Urinary bladder (tissue), 4 donors: ENCODE data around the gene EBP. TPM values are rescaled to one million over a fixed set of nuclear protein-coding genes. Genes with fewer than 3 reads are reported as not detected.

Experiments
- DNase-seq: peaks from one replicate; pipeline ENCODE4 v3.0.0-alpha.2; 2015; ENCODE audit errors: extremely low spot score
- H3K27ac ChIP-seq: one replicate; pipeline ENCODE4 v1.5.1; 2013; ENCODE audit warnings: low read depth, mild to moderate bottlenecking, moderate library complexity
- H3K36me3 ChIP-seq: one replicate; pipeline ENCODE4 v1.6.1; 2013; ENCODE audit warnings: mild to moderate bottlenecking, moderate library complexity; ENCODE audit not compliant: insufficient read depth
- H3K4me1 ChIP-seq: one replicate; pipeline ENCODE4 v1.6.1; 2013; ENCODE audit warnings: mild to moderate bottlenecking, moderate library complexity; ENCODE audit not compliant: insufficient read depth
- H3K4me3 ChIP-seq: one replicate; pipeline ENCODE4 v1.5.1; 2013; ENCODE audit warnings: low read depth, low read length
- WGBS: extraction: QIAGEN DNeasy Blood & Tissue Kit; methylation state at CpG from one replicate; pipeline ENCODE4 v1.1.7; 2013; 5-methylcytosine and 5-hydroxymethylcytosine counted together
- polyA plus RNA-seq: library from polyadenylated mRNA; stranded (reverse); fragments of 200-250 nt; gene quantifications from one replicate; pipeline ENCODE4 v1.2.3, GENCODE V29; 2013
- total RNA-seq: library from RNA; depleted of rRNA; stranded (reverse); fragments of >200 nt; gene quantifications from one replicate; pipeline ENCODE4 v1.2.3, GENCODE V29; 2014
- donor health status: healthy with polysubstance abuse.
- donor health status: healthy.

The EBP gene
- total and polyA plus RNA-seq, 2 donors = 19.2 to 34.4 TPM

DNA sequence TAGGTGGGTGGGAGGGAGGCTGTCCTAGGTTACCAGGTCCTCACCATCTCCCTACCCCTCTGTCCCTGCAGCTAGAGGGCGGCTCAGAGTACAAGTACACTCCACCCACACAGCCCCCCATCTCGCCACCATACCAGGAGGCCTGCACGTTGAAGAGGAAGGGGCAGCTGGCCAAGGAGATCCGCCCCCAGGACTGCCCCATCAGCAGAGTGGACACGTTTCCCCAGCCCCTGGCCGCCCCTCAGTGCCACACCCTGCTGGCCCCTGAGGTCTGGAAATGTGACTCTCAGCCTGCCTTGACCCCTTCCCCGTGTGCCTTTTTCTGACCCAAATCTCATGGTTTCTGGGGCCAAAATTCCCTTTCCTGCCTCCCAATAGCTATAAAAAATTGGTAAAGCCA is 39.1 kb upstream of the EBP start:
- no peaks in the 10 kb centered on the region for H3K36me3 ChIP-seq
- no peak overlapping the region for H3K27ac ChIP-seq
- no peaks in the 10 kb centered on the region for H3K4me1 ChIP-seq
- no peak overlapping the region for H3K4me3 ChIP-seq
- DNase-seq = no peak
- whole genome bisulfite sequencing = 80% methylated on average over 7 of the region's 7 CpGs

DNA sequence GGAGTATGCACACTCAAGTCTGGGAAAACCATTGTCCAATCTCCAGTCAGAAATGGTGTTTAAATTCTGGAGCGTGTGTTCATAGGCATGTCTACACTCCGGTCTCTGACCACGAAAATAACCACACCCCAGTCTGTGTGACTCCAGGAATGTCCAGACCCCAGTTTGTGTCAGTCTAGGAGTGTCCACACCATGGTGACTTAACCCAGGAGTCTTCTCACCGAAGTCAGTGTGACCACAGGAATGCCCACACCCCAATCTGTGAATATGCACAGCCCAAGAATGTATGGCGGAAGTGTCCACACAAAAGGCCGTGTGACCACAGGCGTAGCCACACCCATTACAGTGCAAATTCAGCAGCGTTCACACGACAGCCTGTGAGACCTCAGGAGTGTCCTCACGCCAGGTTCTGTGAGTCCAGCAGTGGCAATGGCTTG is 34.2 kb upstream of the EBP start:
- WGBS = 65% methylated on average over 10 of the region's 10 CpGs
- DNase-seq = no peak
- no peak overlapping the region for H3K27ac ChIP-seq
- no peaks in the 10 kb centered on the region for H3K4me1 ChIP-seq
- no peaks in the 10 kb centered on the region for H3K36me3 ChIP-seq
- H3K4me3 ChIP-seq = no peak overlapping the region

DNA sequence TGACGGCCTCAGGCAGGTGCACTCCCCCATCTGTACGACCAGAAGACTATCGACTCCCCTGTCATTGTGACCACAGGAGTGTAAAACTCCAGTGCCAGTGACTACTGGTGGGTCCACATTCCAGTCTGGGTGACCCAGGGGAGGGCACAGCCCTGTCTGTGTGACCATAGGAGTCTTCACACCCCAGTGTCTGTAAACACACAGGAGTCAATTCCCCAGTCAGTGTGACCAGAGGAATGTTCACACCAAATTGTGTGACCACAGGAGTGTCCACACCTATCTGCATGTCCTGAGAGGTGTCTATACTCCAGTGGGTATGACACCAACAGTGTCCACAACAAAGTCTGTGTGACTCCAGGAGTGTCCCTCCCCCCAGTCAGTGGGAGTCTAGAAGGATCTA is 33.6 kb upstream of the EBP start:
- H3K27ac ChIP-seq = no peak overlapping the region
- DNase-seq = no peak
- 93% methylated on average over 3 of the region's 3 CpGs for WGBS

GRCh38 chrX:48489296-48489695 is 32.3 kb upstream of the EBP start:
- Histone ChIP-seq H3K4me1 (no peaks in the 10 kb centered on the region), H3K4me3 (no peak overlapping the region), H3K27ac (no peak overlapping the region), H3K36me3 (no peaks in the 10 kb centered on the region)
- no peak for DNase-seq
- 89% methylated on average over 9 of the region's 9 CpGs for WGBS

More for the DNA sequence above, 33.6 kb upstream of the EBP start:
- H3K4me3 ChIP-seq = no peak overlapping the region
- no peaks in the 10 kb centered on the region for H3K36me3 ChIP-seq
- H3K4me1 ChIP-seq = no peaks in the 10 kb centered on the region

GRCh38 chrX:48489892-48490291 is 31.7 kb upstream of the EBP start:
- Histone ChIP-seq H3K4me3 (no peak overlapping the region), H3K36me3 (no peaks in the 10 kb centered on the region), H3K27ac (no peak overlapping the region), H3K4me1 (no peaks in the 10 kb centered on the region)
- WGBS = 52% methylated on average over 2 of the region's 2 CpGs
- DNase-seq = no peak

GRCh38 chrX:48490661-48491060 is 30.9 kb upstream of the EBP start:
- DNase-seq = no peak
- 79% methylated on average over 8 of the region's 8 CpGs for WGBS
- Histone ChIP-seq H3K36me3 (no peaks in the 10 kb centered on the region), H3K4me3 (no peak overlapping the region), H3K27ac (no peak overlapping the region), H3K4me1 (no peaks in the 10 kb centered on the region)

GRCh38 chrX:48491809-48492208 is 29.8 kb upstream of the EBP start:
- WGBS = 93% methylated on average over 9 of the region's 9 CpGs
- DNase-seq = no peak
- no peaks in the 10 kb centered on the region for H3K4me1 ChIP-seq
- H3K27ac ChIP-seq = no peak overlapping the region
- H3K4me3 ChIP-seq = no peak overlapping the region
- no peaks in the 10 kb centered on the region for H3K36me3 ChIP-seq

DNA sequence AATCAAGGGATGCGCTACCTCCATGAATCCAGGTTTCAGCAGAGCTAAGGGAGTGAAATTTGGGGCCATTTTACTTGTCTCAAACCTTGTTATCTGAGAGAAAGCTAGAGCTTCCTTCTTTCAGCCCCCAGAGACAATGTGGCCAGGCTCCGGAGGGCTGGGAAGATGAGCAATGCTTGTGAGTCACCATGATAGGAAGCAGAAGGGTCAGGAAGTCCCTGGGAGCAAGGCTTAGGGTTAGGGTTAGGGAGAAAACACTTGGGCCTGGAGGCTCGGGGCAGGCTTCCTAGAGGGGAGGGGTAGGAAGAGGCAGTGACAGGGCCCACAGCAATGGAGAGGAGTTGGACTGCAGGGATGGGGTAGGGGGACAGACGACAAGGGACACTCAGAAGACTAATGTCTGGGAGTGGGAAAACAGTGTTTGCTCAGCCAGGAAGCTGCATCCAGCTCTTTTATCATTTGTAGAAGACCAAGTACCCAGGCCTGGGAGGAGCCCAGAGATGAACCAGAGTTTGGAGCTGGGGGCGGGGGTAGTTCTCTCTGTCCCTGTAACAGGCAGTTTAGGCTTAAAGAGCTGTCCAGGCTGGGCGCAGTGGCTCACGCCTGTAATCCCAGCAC is 29.2 kb upstream of the EBP start:
- WGBS = 71% methylated on average over 7 of the region's 7 CpGs
- H3K4me1 ChIP-seq = no peaks in the 10 kb centered on the region
- no peaks in the 10 kb centered on the region for H3K36me3 ChIP-seq

DNA sequence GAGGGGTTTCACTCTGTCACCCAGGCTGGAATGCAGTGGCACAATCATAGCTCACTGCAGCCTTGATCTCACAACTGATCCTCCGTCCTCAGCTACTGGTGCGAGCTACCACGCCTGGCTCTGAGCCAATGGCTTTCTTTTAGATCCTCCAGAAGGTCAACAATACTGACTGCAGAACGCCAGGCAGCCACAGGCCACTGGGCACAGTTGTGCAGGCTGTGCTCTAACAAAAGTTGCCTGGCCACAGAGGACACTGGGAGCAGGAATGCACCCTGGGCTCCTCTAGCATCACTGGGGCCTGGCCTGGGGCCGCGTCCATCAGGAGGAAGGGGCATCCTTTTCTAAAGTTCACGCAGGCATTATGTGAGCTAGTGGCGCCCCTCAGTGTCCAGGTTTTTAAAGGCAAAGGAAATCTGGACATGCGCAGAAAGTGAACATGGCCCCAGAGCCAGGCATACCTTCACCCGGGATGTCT is 27.7 kb upstream of the EBP start:
- Histone ChIP-seq H3K4me1 (no peaks in the 10 kb centered on the region), H3K36me3 (no peaks in the 10 kb centered on the region), H3K27ac (no peak overlapping the region), H3K4me3 (no peak overlapping the region)
- 21% methylated on average over 10 of the region's 10 CpGs for WGBS
- no peak for DNase-seq

More for the DNA sequence above, 29.2 kb upstream of the EBP start:
- H3K27ac ChIP-seq = no peak overlapping the region
- no peak overlapping the region for H3K4me3 ChIP-seq
- no peak for DNase-seq

DNA sequence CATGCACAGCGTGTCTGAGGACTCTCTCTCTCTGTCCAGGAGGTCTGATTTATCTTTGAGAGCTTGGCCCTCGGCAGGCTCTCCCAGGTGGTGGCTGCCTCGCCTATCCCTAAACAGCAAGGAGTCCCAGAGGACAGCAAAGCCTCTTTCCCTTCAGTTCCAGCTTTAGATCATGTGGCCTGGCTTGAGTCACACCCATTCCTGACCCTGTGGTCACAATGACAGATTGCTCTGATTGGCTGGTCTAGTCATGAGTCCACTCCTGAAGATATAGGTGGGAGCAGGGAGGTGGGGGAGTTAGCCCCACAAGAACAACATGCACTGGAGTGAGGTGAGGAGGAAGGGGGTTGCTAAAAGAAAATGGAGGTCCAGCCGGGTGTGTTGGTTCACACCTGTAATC is 24.9 kb upstream of the EBP start:
- Histone ChIP-seq H3K27ac (no peak overlapping the region), H3K4me1 (no peaks in the 10 kb centered on the region), H3K36me3 (no peaks in the 10 kb centered on the region), H3K4me3 (no peak overlapping the region)
- no peak for DNase-seq
- WGBS = 85% methylated on average over 4 of the region's 4 CpGs

DNA sequence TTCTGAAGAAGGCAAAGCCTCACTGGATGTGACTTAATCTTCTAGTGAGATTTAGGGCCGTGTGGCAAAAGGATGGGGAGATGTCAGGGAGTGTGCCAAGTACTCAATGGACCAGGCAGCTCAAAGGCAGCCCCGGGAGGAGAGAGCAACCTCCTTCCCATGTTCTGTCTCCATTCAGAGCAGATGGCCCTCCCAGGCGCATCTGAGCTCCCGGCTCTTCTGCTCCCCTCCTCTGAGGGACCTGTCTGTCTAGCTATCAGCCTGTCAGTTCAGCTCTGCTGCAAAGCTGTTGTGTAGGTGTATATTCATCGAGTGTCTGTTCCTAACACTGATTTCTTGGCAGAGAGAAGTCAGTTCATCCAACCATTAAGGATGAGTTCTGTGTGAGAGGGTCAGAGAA is 23.7 kb upstream of the EBP start:
- no peaks in the 10 kb centered on the region for H3K4me1 ChIP-seq
- no peaks in the 10 kb centered on the region for H3K36me3 ChIP-seq
- no peak overlapping the region for H3K27ac ChIP-seq
- DNase-seq = no peak
- no peak overlapping the region for H3K4me3 ChIP-seq
- WGBS = 68% methylated on average over 5 of the region's 5 CpGs

DNA sequence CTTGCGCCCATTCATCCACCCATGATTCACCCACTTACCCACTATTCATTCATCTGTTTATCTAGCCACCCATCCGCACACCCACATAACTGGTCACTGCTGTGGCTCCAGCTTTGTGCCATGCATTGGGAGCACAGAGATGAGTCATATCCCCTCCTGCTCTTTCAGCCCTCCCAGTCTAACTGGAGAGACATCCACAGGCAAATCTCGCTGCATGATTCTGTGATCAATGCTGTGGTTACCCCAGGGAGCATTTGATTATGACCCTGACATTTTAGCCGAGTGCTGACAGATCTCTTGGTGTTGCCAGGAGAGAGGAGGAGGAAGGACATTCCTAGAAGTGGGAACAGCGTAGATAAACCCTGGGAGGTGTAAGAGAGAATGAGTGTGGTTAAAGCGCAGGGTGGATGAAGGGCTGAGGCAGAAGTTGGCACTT is 23.2 kb upstream of the EBP start:
- H3K27ac ChIP-seq = no peak overlapping the region
- no peak overlapping the region for H3K4me3 ChIP-seq
- 76% methylated on average over 6 of the region's 6 CpGs for WGBS
- H3K36me3 ChIP-seq = no peaks in the 10 kb centered on the region
- no peak for DNase-seq
- no peaks in the 10 kb centered on the region for H3K4me1 ChIP-seq

DNA sequence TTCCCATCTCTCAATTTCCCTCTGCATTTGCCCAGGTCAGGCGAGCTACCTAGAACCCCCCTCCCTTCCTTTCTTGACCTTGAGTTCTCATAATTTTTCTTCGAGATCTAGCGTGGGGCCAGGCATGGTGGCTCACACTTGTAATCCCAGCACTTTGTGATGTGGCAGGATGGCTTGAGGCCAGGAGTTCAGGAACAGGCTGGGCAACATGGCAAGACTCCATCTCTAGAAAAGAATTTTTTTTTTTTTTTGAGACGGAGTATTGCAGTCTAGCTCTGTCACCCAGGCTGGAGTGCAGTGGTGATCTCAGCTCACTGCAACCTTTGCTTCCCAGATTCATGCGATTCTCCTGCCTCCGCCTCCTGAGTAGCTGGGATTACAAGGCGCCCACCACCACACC is 17.3 kb upstream of the EBP start:
- Histone ChIP-seq H3K27ac (no peak overlapping the region), H3K4me3 (no peak overlapping the region), H3K36me3 (no peaks in the 10 kb centered on the region), H3K4me1 (no peaks in the 10 kb centered on the region)
- DNase-seq = no peak
- WGBS = 67% methylated on average over 7 of the region's 7 CpGs

- H3K4me3 ChIP-seq = no peak overlapping the region
- no peak for DNase-seq
- no peaks in the 10 kb centered on the region for H3K36me3 ChIP-seq
- H3K27ac ChIP-seq = no peak overlapping the region
- WGBS = 83% methylated on average over 5 of the region's 5 CpGs
- no peaks in the 10 kb centered on the region for H3K4me1 ChIP-seq
Observed at GRCh38 chrX:48505481-48505880, 16.1 kb upstream of the EBP start.

GRCh38 chrX:48507246-48507645 is 14.4 kb upstream of the EBP start:
- Histone ChIP-seq H3K36me3 (no peaks in the 10 kb centered on the region), H3K27ac (no peak overlapping the region), H3K4me1 (no peaks in the 10 kb centered on the region), H3K4me3 (no peak overlapping the region)
- no peak for DNase-seq
- WGBS = 91% methylated on average over 5 of the region's 5 CpGs
